Measurements from ENCODE around the gene SLC29A3.
A peak's percentile ranks its signal among the peaks of the same experiment; 100 is the strongest.

The SLC29A3 gene

DNA sequence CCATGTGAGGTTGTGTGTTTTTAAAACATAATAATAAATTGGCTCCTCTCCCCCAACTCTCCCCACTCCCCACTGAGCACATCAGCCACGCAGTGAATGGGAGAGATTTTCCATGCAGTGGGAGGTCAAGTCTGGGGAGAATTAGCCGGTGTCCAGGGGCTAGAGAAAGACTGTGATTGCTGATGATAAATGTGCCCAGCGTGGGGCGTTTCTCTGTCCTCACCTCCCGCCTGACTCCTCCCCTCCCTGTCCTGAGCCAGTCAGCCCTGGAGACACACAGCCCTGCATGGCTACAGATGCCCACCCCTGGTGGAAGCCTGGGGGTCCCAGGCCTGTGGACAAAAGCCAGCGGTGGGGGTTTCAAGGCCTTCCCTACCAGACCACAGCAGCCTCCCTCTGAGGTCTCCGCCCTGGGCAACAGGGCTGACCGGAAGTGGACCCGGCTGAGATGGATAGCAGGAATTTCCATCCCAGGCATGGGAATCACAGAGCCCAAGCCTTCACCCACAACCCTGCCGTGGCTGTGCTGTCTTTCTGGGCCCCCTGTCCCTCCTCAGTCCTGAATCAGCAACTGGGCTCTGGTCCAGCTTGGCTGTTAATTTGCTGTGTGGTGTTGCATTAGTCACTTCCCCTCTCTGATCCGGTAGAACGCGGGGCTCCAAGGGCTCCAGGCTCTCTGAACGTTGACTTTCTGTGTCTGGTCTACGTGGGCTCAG, 46.8 kb upstream of the SLC29A3 start:
- TF ChIP-seq TAF1 (IDR thresholded peaks at IDR 0.05; ENCODE audit: borderline replicate concordance, insufficient read depth, low read length): no peak
- TF ChIP-seq, protein P1, sequence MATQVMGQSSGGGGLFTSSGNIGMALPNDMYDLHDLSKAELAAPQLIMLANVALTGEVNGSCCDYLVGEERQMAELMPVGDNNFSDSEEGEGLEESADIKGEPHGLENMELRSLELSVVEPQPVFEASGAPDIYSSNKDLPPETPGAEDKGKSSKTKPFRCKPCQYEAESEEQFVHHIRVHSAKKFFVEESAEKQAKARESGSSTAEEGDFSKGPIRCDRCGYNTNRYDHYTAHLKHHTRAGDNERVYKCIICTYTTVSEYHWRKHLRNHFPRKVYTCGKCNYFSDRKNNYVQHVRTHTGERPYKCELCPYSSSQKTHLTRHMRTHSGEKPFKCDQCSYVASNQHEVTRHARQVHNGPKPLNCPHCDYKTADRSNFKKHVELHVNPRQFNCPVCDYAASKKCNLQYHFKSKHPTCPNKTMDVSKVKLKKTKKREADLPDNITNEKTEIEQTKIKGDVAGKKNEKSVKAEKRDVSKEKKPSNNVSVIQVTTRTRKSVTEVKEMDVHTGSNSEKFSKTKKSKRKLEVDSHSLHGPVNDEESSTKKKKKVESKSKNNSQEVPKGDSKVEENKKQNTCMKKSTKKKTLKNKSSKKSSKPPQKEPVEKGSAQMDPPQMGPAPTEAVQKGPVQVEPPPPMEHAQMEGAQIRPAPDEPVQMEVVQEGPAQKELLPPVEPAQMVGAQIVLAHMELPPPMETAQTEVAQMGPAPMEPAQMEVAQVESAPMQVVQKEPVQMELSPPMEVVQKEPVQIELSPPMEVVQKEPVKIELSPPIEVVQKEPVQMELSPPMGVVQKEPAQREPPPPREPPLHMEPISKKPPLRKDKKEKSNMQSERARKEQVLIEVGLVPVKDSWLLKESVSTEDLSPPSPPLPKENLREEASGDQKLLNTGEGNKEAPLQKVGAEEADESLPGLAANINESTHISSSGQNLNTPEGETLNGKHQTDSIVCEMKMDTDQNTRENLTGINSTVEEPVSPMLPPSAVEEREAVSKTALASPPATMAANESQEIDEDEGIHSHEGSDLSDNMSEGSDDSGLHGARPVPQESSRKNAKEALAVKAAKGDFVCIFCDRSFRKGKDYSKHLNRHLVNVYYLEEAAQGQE (IDR thresholded peaks at IDR 0.05; ENCODE audit: insufficient read depth in 1 of 2, low read depth in 2 of 2, low read length in 2 of 2): 0 out of 4 replicates have a peak, but pooled peaks of 1 of the 2 experiments have one; percentile 13

DNA sequence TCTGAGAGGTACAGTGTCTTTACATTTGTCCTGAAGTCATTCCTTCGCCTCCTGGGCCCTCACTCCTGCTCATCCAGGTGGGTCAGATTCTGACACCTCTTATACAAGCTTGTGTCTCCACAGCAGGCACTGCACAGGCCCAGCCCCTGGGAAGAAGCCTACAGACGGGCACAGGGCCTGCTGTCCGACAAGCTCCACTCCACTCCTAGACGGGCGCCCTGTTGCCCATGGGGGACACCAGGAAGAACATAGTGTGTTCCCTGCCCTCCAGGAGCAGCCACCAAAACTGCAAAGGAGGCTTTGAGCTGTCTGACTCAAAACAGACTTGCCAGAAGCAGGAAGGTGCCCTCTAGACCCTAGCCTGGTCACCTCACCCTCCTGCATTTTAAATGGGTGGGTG, 45.6 kb upstream of the SLC29A3 start:
- TF ChIP-seq POLR2AphosphoS5 (IDR thresholded peaks at IDR 0.05; ENCODE audit: low read depth, low read length) (no peak), SIN3A (IDR thresholded peaks at IDR 0.05; ENCODE audit: borderline replicate concordance, insufficient read depth, low read length) (no peak), TAF1 (IDR thresholded peaks at IDR 0.05; ENCODE audit: borderline replicate concordance, insufficient read depth, low read length) (no peak), FOXP2 (optimal IDR thresholded peaks at IDR 0.05; ENCODE audit: borderline replicate concordance, extremely low read depth, extremely low read length, insufficient read depth) (no peak)
- TF ChIP-seq, protein P1 (IDR thresholded peaks at IDR 0.05; ENCODE audit: insufficient read depth in 1 of 2, low read depth in 2 of 2, low read length in 2 of 2): no peak

- TF ChIP-seq TAF1 (IDR thresholded peaks at IDR 0.05; ENCODE audit: borderline replicate concordance, insufficient read depth, low read length): no peak
- TF ChIP-seq, protein P1 (IDR thresholded peaks at IDR 0.05; ENCODE audit: insufficient read depth in 1 of 2, low read depth in 2 of 2, low read length in 2 of 2): no peak
- TF ChIP-seq FOXP2 (optimal IDR thresholded peaks at IDR 0.05; ENCODE audit: borderline replicate concordance, extremely low read depth, extremely low read length, insufficient read depth): no peak
- no peak for TF ChIP-seq SIN3A (IDR thresholded peaks at IDR 0.05; ENCODE audit: borderline replicate concordance, insufficient read depth, low read length)
- no peak for TF ChIP-seq POLR2AphosphoS5 (IDR thresholded peaks at IDR 0.05; ENCODE audit: low read depth, low read length)
Observed at GRCh38 chr10:71274901-71275796, 43.9 kb upstream of the SLC29A3 start.

GRCh38 chr10:71276873-71277272, 42.2 kb upstream of the SLC29A3 start:
- TF ChIP-seq POLR2AphosphoS5 (IDR thresholded peaks at IDR 0.05; ENCODE audit: low read depth, low read length): no peak
- no peak for TF ChIP-seq SIN3A (IDR thresholded peaks at IDR 0.05; ENCODE audit: borderline replicate concordance, insufficient read depth, low read length)
- TF ChIP-seq TAF1 (IDR thresholded peaks at IDR 0.05; ENCODE audit: borderline replicate concordance, insufficient read depth, low read length): no peak
- TF ChIP-seq FOXP2 (optimal IDR thresholded peaks at IDR 0.05; ENCODE audit: borderline replicate concordance, extremely low read depth, extremely low read length, insufficient read depth): no peak
- TF ChIP-seq, protein P1 (IDR thresholded peaks at IDR 0.05; ENCODE audit: insufficient read depth in 1 of 2, low read depth in 2 of 2, low read length in 2 of 2): no peak

Measured in PFSK-1 (cell line).